Activated CD4-positive, alpha-beta T cell treated with anti-CD3 and anti-CD28 coated beads, Interleukin-2, amount 50 U/mL, for 4 hours (primary cell): ENCODE results near the gene CREB1.

Experiments used
- DNase-seq, 2 experiments: peaks; one replicate each; pipeline ENCODE4 v3.0.0-alpha.2; 2020

CREB1 gene

DNA sequence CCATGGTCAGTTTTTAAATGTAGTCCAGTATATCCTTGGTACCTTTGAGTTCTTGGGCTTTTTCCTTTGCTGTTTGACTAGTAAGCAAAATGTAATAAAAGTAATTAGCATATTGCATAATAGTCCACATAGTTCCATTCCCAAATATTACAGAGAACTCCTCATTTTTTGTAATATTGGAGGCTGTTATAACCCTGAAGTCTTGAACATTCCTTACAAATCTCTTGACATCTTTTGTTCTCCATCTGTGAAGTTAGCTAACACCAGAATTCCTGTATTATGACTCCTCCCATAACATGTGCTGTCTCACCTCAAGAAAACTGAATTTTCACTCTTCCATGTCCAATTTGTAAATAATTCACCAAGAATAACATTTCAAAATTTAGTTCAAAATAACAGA lies 17.1 kb downstream of the CREB1 start:
- no peak for DNase-seq

GRCh38 chr2:207549145-207549544 lies 19.4 kb downstream of the CREB1 start:
- DNase-seq = no peak

- DNase-seq = no peak
Measured at GRCh38 chr2:207558079-207558491, 28.3 kb downstream of the CREB1 start.

DNA sequence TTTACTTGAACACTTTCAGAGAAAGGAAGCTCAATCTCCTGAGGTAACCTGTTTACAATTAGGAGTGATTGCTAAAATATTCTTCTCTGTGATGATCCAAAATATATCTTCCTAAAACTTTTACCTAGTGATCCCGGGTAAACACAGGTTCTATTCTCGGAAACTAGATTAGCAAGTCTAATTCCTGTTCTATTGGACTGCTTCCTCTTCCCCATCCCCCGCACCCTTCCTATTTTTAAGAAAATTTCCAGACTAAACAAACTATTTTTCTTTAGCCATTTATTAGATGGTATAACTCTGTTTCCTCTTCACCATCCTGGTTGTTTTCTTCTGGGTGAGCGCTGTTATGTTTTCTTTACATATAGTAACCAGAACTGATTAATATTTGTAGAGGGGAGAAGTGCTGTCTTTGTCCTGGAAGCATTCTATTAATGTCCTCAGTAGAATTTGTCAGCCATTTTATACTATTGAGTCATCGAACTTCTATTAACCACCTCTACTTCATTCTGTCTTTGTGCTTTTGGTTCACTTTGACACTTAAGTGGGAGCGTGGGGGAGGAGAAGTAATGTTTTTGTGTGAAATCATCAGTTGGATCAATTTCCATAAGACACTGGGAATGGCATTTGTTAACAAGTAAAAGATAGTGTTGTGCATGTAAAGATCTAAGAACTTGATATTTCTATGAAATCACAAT lies 31.8 kb downstream of the CREB1 start:
- DNase-seq = no peak

DNA sequence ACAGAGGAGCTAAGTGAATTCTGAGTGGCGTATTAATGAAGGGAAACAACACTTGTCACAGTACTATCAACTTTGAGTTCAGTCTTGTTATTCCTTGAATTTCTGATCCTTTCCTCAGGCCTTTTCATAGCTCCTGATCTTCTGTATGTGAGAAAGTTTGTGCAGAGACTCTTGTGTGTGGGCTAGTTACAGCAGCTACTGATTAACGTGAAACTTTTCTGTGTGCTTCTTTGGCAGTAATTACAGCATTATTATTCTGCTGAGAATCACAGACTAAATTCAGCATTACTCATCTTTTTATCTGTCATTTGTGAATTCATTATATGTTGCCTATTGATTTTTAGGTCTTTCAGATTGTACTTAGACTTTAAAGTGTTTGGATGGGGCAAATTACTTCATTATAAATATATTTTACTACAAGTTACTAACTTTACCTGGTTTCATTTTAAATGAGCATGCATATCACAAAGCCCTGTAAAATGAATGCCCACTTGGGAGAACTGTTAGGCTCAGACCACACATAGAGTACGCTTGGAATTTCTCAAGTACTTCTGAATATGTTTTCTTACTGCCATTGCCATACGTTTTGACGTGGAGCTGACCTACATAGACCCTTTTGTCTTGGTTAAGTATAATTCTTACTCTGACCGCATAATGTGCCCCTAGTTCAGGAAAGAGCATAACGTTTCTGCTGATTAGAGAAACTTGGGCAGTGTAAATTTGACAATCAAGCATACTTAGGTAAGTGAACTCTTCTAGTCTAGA lies 36.2 kb downstream of the CREB1 start:
- DNase-seq = no peak

DNA sequence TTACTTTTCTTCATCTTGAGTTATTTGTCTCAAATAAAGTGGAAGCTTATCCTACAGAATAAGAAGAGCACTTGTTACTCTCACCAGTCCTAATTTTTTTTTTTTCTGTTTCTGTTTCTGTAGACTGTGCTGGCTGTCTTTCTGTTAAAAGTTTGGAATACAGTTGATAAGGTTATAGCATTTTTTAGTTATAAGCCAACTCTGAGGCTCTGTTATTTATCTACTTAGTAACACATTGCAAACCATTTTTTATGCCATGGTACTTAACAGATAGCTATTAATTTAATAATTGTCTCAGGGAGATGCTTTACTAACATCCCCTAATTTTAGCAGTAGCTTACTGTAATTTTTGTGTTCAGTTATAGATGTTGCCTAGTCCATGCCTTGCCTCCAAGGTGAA lies 37.9 kb downstream of the CREB1 start:
- DNase-seq = no peak

DNA sequence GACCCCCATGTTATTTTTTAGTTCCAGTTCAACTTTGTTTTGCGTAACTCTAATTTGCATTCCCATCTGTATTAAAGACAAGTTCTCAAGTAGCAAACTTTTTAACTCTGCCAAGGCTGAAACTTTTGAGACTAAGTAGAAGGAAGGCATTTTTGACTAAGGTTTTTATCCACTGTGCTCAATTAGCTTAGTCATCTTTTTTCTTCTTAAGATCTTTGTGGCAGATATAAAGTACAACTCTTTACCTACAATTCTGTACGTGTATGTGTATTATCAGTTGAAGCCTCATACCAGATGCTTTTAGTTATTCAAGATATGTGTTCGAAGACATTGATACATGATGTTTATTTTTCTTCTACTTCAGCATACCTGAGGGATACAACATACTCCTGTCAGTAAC lies 41.6 kb downstream of the CREB1 start:
- no peak for DNase-seq

- DNase-seq = no peak
Measured at GRCh38 chr2:207584952-207585351, 55.2 kb downstream of the CREB1 start.

DNA sequence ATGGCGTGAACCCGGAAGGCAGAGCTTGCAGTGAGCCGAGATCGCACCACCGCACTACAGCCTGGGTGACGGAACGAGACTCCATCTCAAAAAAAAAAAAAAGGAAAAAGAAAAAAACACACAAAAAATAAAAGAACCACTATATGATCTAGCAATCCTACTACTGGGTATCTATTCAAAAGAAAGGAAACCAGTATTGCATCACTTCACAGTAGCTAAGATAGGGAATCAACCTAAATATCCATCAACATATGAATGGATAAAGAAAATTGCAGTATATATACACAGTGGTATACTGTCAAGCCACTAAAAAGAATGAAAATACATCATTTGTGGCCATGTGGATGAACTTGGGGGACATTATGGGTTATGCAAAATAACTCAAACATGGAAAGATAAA lies 57.5 kb downstream of the CREB1 start:
- no peak for DNase-seq

- DNase-seq = no peak
Measured at GRCh38 chr2:207589143-207589542, 59.4 kb downstream of the CREB1 start.

DNA sequence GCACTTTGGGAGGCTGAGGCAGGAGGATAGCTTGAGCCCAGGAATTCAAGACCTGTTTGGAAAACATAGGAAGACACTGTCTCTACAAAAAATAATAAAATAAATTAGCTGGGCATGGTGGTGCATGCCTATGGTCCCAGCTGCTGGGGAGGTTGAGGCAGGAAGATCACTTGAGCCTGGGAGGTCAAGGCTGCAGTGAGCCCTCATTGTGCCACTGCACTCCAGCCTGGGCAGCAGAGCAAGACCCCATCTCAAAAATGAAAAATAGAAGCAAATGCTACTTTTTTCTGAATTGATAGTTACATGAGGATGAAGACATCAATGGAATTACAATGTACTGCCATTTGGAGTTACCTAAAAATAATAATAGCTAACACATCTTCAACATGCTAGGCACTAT lies 63.5 kb downstream of the CREB1 start:
- DNase-seq = no peak

DNA sequence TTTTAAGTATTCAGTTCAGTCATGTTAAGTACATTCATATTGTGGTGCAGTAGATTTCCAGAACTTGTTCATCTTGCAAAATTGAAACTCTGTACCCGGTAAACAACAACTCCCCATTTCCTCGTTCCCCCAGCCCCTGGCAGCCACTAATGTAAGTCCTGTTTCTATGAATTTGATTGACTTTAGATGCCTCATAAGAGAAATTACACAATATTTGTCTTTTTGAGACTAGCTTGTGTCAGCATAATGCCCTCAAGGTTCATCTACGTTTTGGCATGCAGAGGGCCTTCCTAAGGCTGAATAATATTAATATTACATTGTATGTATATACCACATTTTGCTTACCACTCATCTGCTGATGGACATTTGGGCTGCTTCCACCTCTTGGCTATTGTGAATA lies 64.5 kb downstream of the CREB1 start:
- DNase-seq = no peak

- no peak for DNase-seq
Measured at GRCh38 chr2:207594731-207595130, 65.0 kb downstream of the CREB1 start.

- no peak for DNase-seq
Measured at GRCh38 chr2:207599636-207600035, 69.9 kb downstream of the CREB1 start.

GRCh38 chr2:207600231-207600630 lies 70.5 kb downstream of the CREB1 start:
- DNase-seq = no peak

GRCh38 chr2:207601774-207602173 lies 72.0 kb downstream of the CREB1 start:
- no peak for DNase-seq

GRCh38 chr2:207603486-207603885 lies 73.7 kb downstream of the CREB1 start:
- DNase-seq = no peak

DNA sequence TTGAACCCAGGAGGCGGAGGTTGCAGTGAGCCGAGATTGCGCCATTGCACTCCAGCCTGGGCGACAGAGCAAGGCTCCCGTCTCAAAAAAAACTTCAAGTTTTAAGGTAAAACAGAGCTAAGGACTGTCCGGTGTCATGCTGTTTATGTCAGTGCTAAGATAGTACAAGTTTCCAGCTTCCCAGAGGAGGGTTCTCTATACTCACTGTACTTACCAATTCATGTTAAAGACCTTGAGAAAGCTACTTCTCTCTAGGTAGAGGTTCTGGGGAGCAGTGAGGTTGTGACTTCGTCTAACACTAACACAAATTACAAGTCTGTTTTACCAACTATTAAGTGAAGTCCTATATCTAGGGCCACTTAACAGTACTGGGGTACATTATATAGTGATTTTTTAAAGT lies 76.6 kb downstream of the CREB1 start:
- no peak for DNase-seq

- DNase-seq = no peak
Measured at GRCh38 chr2:207606829-207607228, 77.1 kb downstream of the CREB1 start.

GRCh38 chr2:207612714-207613113 lies 83.0 kb downstream of the CREB1 start:
- no peak for DNase-seq

GRCh38 chr2:207614824-207615223 lies 85.1 kb downstream of the CREB1 start:
- no peak for DNase-seq

DNA sequence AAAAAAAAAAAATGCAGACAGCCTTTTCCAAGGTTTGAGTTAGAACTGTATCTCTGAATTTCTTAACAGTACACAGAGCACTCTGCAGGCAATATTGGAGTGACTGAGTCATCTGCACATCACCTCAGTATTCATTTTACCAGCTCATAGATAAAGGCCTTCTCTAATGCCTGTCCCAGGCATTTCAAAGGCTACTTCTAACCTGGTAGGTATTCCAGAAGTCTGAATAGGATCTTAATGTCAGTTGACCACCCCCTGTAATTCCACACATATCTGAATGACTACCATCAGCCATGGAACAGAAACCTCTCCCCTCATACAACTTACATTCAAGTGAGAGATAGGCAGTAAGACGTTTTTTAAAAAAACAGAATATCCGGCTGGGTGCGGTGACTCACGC lies 86.4 kb downstream of the CREB1 start:
- no peak for DNase-seq

DNA sequence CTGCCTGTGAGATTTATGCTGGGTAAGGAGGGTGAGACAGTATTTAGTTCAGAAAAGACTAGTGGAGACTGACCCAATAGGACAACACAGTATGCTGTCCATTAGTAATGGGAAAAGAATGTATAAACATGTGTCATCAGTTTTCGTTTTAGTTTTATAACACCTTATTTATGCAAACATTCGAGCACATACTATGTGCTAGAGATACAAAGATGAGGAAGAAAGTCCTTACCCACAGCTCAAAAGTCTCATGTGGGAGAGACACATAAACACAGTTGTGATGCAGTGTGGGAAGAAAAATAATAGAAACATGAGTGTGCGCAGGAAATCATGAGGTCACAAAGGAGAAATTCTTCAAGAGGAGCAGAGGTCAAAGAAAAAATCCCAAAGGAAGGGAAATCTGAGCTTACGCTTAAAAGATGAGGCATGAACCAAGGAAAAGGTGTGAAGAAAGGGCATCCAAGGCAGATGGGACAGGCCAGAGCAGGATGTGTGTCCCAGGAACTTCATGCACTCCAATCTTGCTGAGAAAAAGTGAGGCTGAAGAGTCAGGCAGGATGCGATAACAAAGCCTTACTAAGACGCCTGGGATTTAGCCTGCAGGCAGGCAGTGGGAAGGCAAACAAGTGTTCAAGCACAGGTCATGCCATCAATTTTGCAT lies 87.4 kb downstream of the CREB1 start:
- DNase-seq = no peak

DNA sequence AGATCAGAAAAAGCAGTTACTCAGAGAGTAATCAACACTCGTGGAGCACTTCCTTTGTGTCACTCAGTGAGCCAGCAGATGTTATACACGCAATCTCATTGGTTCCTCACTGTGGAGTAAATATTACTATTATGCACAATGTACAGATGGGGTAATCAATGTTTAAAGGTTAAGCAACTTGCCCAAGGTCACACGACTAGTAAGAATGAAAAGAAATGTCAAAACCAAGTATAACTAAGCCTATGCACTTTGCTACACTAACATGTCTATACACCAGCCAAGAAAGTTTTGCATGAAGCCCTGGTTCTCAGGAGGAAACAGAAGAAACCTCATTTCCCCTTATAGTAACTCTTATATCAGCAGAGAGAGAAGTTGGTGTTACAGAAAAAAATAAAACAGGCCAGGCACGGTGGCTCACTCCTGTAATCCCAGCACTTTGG lies 90.0 kb downstream of the CREB1 start:
- no peak for DNase-seq
